Activated B cell treated with CpG ODN at 0.5 μM for 24 hours (primary cell): Measurements from ENCODE around the gene MTA2. TPM values are rescaled to one million over a fixed set of nuclear protein-coding genes. Genes with fewer than 3 reads are reported as not detected.

ENCODE experiments used
- ATAC-seq: fragments of 200-7000 bp; cut with Tn5 transposase; one replicate; pipeline ENCODE4 v1.10.0; 2021; ENCODE audit warnings: low read depth, mild to moderate bottlenecking, moderate library complexity
- CTCF ChIA-PET: fragments of 350-600 bp; sonication (Branson Sonifier 250); formaldehyde crosslinking; loops from one replicate; lab custom pipeline; 2021; ENCODE audit warnings: antibody characterized with exemption; lab: Charles Lee
- POLR2A ChIA-PET: fragments of 350-600 bp; sonication (Branson Sonifier 250); formaldehyde crosslinking; loops from one replicate; lab custom pipeline; 2021; ENCODE audit warnings: antibody characterized with exemption; lab: Charles Lee
- DNase-seq: peaks from one replicate; pipeline ENCODE4 v3.0.0; 2022
- H3K27ac Mint-ChIP-seq: one replicate; pipeline ENCODE4 v1.8.0; 2020; ENCODE audit warnings: mixed read lengths
- H3K27me3 Mint-ChIP-seq: one replicate; pipeline ENCODE4 v1.8.0; 2021; ENCODE audit warnings: mixed read lengths
- H3K36me3 Mint-ChIP-seq: one replicate; pipeline ENCODE4 v1.8.0; 2021; ENCODE audit warnings: low read depth, mixed read lengths
- H3K4me1 Mint-ChIP-seq: one replicate; pipeline ENCODE4 v1.8.0; 2021; ENCODE audit warnings: mixed read lengths
- H3K4me3 Mint-ChIP-seq: one replicate; pipeline ENCODE4 v1.8.0; 2020; ENCODE audit warnings: mild to moderate bottlenecking, mixed read lengths
- H3K9me3 Mint-ChIP-seq: one replicate; pipeline ENCODE4 v1.8.0; 2020; ENCODE audit warnings: mixed read lengths
- CTCF ChIP-seq: fragments of 200-600 bp; IDR thresholded peaks from one replicate; pipeline ENCODE4 v1.8.0; 2022; ENCODE audit warnings: antibody characterized with exemption, mild to moderate bottlenecking
- intact Hi-C: fragments of 100-400 bp; cut with micrococcal nuclease; formaldehyde crosslinking; loops from one replicate; pipeline ENCODE4 v1.15.1; 2024
- total RNA-seq: library from RNA; stranded (reverse); gene quantifications from 2 replicates; pipeline ENCODE4 v1.2.3, GENCODE V29; 2022

MTA2 gene
- total RNA-seq, 1 donor from 2014 or later = 175 TPM

GRCh38 chr11:62604460-62605120 lies 2.9 kb upstream of the MTA2 start:
- no peak overlapping the region for H3K27ac Mint-ChIP-seq
- no peak for DNase-seq
- H3K4me3 Mint-ChIP-seq = no peak overlapping the region
- peaks cover 35% of the 10 kb centered on the region for H3K4me1 Mint-ChIP-seq
- CTCF ChIA-PET = interaction anchor here (1.0 to 1.4 kb wide), 2 partner anchors 13 to 18 kb away, joined by 3 read pairs; partner anchors contain the start of genes B3GAT3 and TUT1
- POLR2A ChIA-PET = interaction anchor here (0.9 to 8.2 kb wide), 3 partner anchors 12 to 49 kb away, joined by 3 to 246 read pairs (median 4); partner anchors contain the start of genes INTS5 and TUT1
- no peaks in the 10 kb centered on the region for H3K9me3 Mint-ChIP-seq
- no peak for TF ChIP-seq CTCF
- no peak for ATAC-seq
- intact Hi-C loops = no loop called here
- peaks cover 64% of the 10 kb centered on the region for H3K36me3 Mint-ChIP-seq
- H3K27me3 Mint-ChIP-seq = no peaks in the 10 kb centered on the region

- H3K4me3 Mint-ChIP-seq = peak overlapping the region; percentile 75
- H3K27ac Mint-ChIP-seq = no peak overlapping the region
- no peak for ATAC-seq
- H3K9me3 Mint-ChIP-seq = peaks cover 2% of the 10 kb centered on the region
- H3K4me1 Mint-ChIP-seq = peaks cover 39% of the 10 kb centered on the region
- intact Hi-C loops = loop anchor here (2.0 kb wide), 1 partner anchor 47 kb away; no protein-coding TSS in a partner anchor
- H3K27me3 Mint-ChIP-seq = no peaks in the 10 kb centered on the region
- TF ChIP-seq CTCF = no peak
- ChIA-PET POLR2A (interaction anchor here (0.8 to 8.2 kb wide), 4 partner anchors 7 to 68 kb away, joined by 3 to 246 read pairs (median 4); partner anchors contain the start of genes INTS5, LBHD1, TUT1 and UQCC3), CTCF (interaction anchor here (1.0 kb wide), 1 partner anchor 12 kb away, joined by 3 read pairs; the partner anchor contains the start of gene TUT1)
- peaks cover 69% of the 10 kb centered on the region for H3K36me3 Mint-ChIP-seq
- DNase-seq = no peak
Observed at GRCh38 chr11:62603776-62604299, 2.2 kb upstream of the MTA2 start.

- ChIA-PET CTCF (no interaction called here), POLR2A (interaction anchor here (0.5 to 8.2 kb wide), 7 partner anchors 8 to 126 kb away, joined by 3 to 246 read pairs (median 3); partner anchors contain the start of genes C11orf98, CSKMT, INTS5 and LBHD1)
- H3K4me3 Mint-ChIP-seq = peak overlapping the region; percentile 75
- no peak for TF ChIP-seq CTCF
- no peak for ATAC-seq
- H3K4me1 Mint-ChIP-seq = peaks cover 45% of the 10 kb centered on the region
- H3K27me3 Mint-ChIP-seq = no peaks in the 10 kb centered on the region
- peak overlapping the region; percentile 75 for H3K27ac Mint-ChIP-seq
- DNase-seq = no peak
- intact Hi-C loops = loop anchor here (2.0 kb wide), 1 partner anchor 46 kb away; no protein-coding TSS in a partner anchor
- H3K9me3 Mint-ChIP-seq = peaks cover 2% of the 10 kb centered on the region
- peaks cover 69% of the 10 kb centered on the region for H3K36me3 Mint-ChIP-seq
Observed at GRCh38 chr11:62603072-62603408, 1.4 kb upstream of the MTA2 start.

- Mint-ChIP-seq H3K27me3 (no peaks in the 10 kb centered on the region), H3K4me1 (peaks cover 43% of the 10 kb centered on the region), H3K9me3 (peaks cover 2% of the 10 kb centered on the region), H3K27ac (peak overlapping the region; percentile 97), H3K36me3 (peaks cover 69% of the 10 kb centered on the region), H3K4me3 (peak overlapping the region; percentile 92)
- ATAC-seq (peak; percentile 2), DNase-seq (peak; percentile 46)
- CTCF ChIA-PET = interaction anchor here (0.7 to 2.4 kb wide), 6 partner anchors 9 to 262 kb away, joined by 3 to 13 read pairs (median 6); partner anchors contain the start of gene TUT1
- POLR2A ChIA-PET = interaction anchor here (0.5 to 8.2 kb wide), 37 partner anchors 9 to 279 kb away, joined by 3 to 246 read pairs (median 8); partner anchors contain the start of genes B3GAT3, BSCL2, C11orf98 and CSKMT
- TF ChIP-seq CTCF = no peak
- intact Hi-C loops = loop anchor here (1.0 to 2.0 kb wide), 4 partner anchors 10 to 46 kb away; partner anchors contain the start of gene EML3
Observed at GRCh38 chr11:62602141-62603071, 741 bp upstream of the MTA2 start.
